Forelimb muscle (tissue), 1 donor: ENCODE results near the gene LSS. TPM values are rescaled to one million over a fixed set of nuclear protein-coding genes. Genes with fewer than 3 reads are reported as not detected.
A peak's percentile ranks its signal among the peaks of the same experiment; 100 is the strongest.

Experiments used
- DNase-seq: peaks from one replicate; pipeline ENCODE4 v3.0.0-alpha.2; 2013; ENCODE audit warnings: low read depth
- polyA plus RNA-seq: library from polyadenylated mRNA; unstranded; fragments of 120-200 nt; gene quantifications from one replicate; pipeline ENCODE4 v1.2.1, GENCODE V29; 2013; ENCODE audit not compliant: insufficient read length

Gene LSS
- polyA plus RNA-seq: 32.0 TPM

- peak; percentile 58 for DNase-seq
Observed at GRCh38 chr21:46228345-46229051, at the start of gene LSS. LSS (minus strand) TSS chr21:46228774; CDS start chr21:46228745, 29 bp downstream.

GRCh38 chr21:46274797-46275390 is 46.3 kb upstream of the LSS start:
- no peak for DNase-seq

DNA sequence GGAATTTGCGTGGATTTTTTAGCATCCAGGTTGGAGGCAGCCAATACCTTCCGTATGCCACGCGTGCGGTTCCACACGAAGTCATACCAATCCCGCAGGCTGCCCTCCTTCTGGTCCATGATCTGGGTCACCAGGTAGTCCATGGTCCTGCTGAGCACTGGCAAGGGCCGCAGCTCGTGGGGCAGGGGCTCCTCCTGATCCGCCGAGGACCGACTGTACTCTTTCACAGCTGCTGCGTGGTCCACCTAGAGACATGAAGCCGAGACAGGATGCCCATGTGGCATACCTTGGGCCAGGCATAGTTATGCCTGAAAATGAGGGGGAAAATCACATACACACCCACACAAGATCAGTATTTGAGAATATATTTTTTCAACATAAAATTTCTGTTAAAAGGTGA is 44.8 kb upstream of the LSS start:
- no peak for DNase-seq

GRCh38 chr21:46269466-46269865 is 40.9 kb upstream of the LSS start:
- no peak for DNase-seq

DNA sequence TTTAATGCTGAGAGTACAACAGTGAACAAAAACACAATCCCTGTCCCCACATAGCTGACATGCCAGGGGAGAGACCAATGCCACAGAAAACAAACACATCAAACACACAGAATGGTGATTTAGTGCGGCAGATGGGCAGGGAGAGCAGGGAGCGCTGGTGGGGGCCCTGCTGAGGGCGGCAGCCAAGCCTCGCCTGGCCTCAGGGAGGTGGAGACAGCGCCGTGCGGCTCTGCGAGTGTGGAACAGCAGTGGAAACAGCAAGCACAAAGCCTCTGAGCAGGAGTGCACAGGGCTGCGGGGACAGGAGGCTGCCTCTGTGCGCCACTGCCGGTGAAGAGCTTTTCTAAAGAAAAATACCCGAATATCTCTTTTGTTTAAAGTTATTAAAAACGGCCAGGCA is 39.8 kb upstream of the LSS start:
- DNase-seq: no peak

DNA sequence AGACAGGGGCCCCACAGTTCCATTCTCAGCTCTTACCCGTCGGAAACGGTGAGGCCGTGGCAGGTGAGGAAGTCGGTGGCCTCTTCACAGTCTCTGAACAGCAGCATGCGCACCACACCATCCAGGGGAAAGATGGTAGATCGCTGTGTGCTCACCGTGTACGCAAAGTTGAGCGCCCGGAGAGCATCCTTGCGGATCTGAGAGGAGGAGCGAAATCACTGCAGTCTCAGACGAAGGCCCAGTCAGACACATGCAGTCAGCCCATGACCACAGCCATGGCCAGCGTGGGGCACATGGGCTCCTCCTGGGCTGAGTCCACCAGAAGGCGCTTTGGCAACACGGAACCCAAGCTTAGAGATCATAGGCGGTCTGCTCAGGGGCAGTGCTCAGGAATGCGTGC is 38.4 kb upstream of the LSS start:
- DNase-seq: no peak

GRCh38 chr21:46265736-46266525 is 37.4 kb upstream of the LSS start:
- no peak for DNase-seq

DNA sequence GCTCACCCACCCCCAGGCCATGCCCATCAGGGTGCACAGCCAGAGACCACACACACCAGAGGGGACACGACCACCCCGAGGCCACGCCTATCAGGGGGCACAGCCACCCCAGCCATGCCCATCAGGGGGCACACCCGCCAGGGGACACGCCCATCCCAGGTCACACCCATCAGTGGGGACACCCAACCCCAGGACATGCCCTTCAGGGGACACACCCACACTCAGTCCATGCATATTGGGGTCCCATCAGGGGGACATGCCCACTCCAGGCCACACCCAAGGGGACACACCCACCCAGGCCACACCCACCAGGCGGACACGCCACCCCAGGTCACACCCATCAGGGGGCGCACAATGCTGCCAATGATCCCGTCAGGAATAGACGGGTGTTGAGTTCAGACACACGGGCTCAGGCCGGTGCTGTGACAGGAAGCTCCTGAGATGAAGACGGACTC is 36.1 kb upstream of the LSS start:
- DNase-seq: no peak

- DNase-seq: no peak
Observed at GRCh38 chr21:46264046-46264689, 35.6 kb upstream of the LSS start.

- no peak for DNase-seq
Observed at GRCh38 chr21:46256501-46256994, 28.0 kb upstream of the LSS start.

DNA sequence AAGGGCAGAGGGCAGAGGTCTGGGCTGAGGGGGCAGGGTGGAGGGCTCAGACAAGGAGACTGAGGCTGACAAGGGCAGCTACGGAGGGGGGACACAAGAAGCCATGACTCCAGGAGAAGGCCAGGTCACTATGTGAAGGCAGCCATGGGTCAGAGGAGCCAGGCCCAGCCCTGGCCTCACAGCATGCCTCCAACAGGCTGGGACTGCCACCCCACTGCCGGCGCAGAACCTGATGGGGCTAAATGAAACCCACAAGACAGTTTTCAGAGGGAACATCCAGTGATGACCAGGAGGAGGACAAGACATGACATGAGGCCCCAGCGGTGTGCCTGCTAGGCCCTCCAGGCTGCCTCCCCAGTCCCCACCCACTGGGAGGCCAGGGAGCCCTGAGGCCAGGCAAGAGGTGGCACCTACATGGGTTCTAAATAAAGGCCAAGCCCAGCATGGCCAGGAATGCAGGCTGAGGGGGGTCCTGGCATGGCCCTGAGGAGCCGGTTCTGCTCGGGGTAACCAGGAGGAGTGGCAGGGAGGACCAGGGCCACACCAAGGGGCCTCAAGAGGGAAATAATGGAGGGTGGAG is 27.3 kb upstream of the LSS start:
- DNase-seq: no peak

DNA sequence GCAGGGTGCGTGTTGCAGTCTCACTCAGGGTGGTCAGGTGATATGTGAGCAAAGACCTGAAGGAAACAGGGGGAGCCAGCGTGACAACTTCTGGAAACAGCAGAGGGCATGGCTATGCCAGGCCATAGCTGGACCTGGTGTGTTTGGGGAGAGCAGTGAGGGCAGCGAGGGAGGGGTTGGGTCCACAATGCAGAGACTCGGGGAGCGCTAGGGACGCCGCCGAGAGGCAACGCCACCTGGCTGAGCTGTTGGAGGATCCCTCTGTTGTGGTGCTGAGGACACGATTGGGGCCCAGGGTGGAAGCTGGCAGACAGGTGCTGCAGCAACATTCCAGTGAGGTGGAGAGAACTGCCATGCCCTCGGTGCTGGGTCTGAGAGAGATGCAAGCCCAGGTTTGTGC is 26.6 kb upstream of the LSS start:
- no peak for DNase-seq

- DNase-seq: no peak
Observed at GRCh38 chr21:46254208-46254975, 25.8 kb upstream of the LSS start.

GRCh38 chr21:46253610-46254124 is 25.1 kb upstream of the LSS start:
- no peak for DNase-seq

- no peak for DNase-seq
Observed at GRCh38 chr21:46252840-46253239, 24.3 kb upstream of the LSS start.

- no peak for DNase-seq
Observed at GRCh38 chr21:46250146-46250725, 21.7 kb upstream of the LSS start.

DNA sequence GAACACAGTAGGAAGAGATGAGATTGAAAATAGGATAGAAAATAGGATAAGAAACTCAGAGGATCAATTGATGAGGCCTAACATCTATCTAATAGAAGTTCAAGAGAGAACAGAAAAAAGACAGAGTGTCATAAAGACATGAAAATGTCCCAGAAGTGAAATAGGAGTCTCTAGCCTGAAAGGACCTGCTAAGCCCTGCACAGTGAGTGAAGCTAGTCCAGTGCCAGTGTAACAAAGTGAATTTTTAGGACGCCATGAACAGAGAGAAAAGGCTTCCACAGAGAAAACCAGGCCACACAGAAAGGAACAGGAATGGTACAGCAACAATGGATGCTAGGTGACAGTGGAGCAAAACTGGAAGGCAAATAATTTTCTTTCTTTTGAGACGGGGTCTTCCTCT is 20.3 kb upstream of the LSS start:
- no peak for DNase-seq

GRCh38 chr21:46248422-46248782 is 19.8 kb upstream of the LSS start:
- DNase-seq: no peak

- no peak for DNase-seq
Observed at GRCh38 chr21:46247699-46248421, 19.3 kb upstream of the LSS start.

GRCh38 chr21:46246345-46246744 is 17.8 kb upstream of the LSS start:
- DNase-seq: no peak
